GM13977 (cell line): ENCODE data around the gene SLC24A3.

Experiments used
- DNase-seq: peaks from one replicate; pipeline ENCODE4 v3.0.0; 2012; ENCODE audit warnings: low spot score
- CTCF ChIP-seq: IDR thresholded peaks from 2 replicates; pipeline ENCODE4 v1.5.1; 2012; ENCODE audit warnings: mild to moderate bottlenecking, control low read depth; ENCODE audit not compliant: insufficient read depth; ENCODE audit errors: extremely low read depth, missing control alignments
- in situ Hi-C: fragments of 300-500 bp; cut with MboI; formaldehyde crosslinking; loops from one replicate; pipeline ENCODE4 v1.12.0; 2022; ENCODE audit warnings: low sequenced_read_pairs, low pct_unique_long_range_greater_than_20kb, mixed read lengths, inconsistent platforms; ENCODE audit not compliant: unreplicated experiment

Gene SLC24A3

DNA sequence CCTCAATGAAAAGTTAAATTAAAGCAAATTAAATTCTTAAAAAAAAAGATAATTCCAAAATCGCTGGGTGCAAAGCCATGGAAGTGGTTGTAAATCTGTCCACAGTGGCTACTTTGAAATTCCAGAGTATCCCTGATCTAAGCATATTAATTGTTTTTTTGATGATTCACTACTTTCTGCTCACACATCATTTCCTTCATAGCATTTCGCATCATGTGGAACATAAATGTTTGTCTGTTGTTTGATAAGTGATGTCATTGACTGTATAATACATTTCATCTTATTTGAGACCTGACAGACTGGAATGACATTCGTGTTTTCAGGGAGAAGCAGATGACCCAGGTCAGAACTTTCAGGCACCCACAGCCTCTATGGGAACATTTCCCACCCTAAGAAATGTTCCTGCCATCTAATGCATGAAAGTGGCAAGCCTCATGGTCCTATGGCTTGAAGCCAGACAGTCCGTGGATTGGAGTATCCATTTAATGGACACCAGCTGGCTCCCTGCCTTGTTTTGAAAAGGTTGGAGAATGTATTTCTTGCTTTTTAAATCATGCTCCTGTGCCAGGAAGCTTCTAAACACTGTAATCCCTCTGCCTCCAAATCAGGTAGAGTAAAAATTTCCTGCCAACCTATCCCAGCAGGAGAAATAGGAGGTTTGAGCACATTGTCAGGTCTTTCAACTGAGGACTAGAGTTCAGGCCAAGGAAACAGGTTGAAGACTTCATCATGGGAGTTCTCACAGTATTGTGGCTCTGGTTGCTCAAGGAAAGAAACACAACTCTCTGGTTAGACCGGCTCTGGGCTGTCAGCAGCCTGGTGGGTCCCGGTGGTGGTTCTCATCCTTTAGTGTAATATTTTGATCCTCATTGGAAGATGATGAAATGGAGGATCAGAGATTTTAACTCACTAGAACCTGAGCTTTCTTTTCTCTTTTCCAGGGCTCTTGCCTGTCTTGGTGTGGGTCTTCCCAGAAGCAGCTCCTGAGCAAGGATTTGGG is 157.9 kb downstream of the SLC24A3 start:
- in situ Hi-C loops = no loop called here
- DNase-seq = no peak
- no peak for TF ChIP-seq CTCF

DNA sequence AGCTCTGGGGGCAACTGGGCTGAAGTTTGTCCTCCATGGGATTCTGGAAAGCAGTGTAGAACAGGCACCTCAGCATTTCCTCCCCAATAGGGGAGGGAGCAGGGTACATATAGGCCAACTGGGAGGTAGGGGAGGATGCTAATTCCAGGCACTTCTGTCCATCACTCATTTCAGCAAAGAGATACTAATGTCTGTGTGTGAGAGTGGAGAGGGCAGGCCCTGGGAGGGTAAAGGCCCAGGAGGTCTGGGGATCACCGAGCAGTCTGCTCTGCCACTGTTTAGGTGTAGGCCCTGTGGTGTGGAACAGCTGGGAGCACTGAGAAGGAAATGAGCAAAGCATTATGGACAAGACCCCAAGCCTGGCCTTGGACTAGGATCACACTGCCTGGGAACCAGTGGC is 158.7 kb downstream of the SLC24A3 start:
- in situ Hi-C loops = no loop called here
- TF ChIP-seq CTCF = no peak

GRCh38 chr20:19374216-19374615 is 161.8 kb downstream of the SLC24A3 start:
- no peak for TF ChIP-seq CTCF
- in situ Hi-C loops = no loop called here
- DNase-seq = no peak

More for the DNA sequence above, 158.7 kb downstream of the SLC24A3 start:
- no peak for DNase-seq

- TF ChIP-seq CTCF = no peak
- in situ Hi-C loops = no loop called here
- DNase-seq = no peak
Observed at GRCh38 chr20:19375395-19375794, 163.0 kb downstream of the SLC24A3 start.

GRCh38 chr20:19375801-19376200 is 163.4 kb downstream of the SLC24A3 start:
- in situ Hi-C loops = no loop called here
- TF ChIP-seq CTCF = no peak
- DNase-seq = no peak

- TF ChIP-seq CTCF = no peak
- in situ Hi-C loops = no loop called here
- DNase-seq = no peak
Observed at GRCh38 chr20:19376451-19377229, 164.2 kb downstream of the SLC24A3 start.
